Measurements from ENCODE around the gene GARIN5A.

The GARIN5A gene

DNA sequence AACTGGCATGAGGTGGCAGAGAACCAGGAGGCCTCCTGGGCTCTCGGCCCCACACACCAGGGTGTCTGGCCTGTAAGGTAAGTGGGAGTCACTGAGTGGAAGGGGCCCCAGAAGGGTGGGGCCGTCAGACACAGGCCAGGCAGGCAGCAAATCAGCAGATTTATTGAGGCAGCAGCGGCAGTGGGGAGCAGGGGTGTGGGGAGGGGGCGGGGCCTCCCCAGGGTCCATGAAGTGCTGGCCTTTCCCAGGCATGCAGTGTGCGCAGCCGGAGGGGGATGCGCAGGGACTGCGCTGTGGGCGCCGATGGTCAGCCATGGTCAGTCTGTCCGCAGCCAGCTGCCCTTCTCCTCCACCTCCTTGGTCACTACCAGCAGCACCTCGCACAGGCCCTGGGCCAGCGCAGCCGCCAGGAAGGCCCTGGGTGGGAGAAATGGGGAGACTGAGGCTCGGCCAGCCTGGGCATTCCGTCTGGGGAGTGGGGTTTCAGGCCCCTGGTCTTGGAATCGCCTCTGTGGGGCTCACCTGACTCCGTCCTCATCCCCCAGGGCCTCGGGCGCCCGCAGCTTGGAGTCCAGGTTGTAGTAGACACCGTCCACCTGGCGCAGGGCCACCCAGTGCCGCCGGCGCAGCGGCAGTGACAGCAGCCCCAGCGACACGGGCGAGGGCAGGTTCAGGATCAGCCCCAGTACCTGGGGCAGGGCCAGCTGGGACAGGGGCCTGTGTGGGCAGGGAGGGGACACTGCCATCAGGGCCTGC lies 29.4 kb upstream of the GARIN5A start:
- H3K79me2 ChIP-seq (ENCODE audit: control insufficient read depth, low read length): peaks cover 3% of the 10 kb centered on the region; the same call in 1 of the 2 replicates
- TF ChIP-seq, protein P1, sequence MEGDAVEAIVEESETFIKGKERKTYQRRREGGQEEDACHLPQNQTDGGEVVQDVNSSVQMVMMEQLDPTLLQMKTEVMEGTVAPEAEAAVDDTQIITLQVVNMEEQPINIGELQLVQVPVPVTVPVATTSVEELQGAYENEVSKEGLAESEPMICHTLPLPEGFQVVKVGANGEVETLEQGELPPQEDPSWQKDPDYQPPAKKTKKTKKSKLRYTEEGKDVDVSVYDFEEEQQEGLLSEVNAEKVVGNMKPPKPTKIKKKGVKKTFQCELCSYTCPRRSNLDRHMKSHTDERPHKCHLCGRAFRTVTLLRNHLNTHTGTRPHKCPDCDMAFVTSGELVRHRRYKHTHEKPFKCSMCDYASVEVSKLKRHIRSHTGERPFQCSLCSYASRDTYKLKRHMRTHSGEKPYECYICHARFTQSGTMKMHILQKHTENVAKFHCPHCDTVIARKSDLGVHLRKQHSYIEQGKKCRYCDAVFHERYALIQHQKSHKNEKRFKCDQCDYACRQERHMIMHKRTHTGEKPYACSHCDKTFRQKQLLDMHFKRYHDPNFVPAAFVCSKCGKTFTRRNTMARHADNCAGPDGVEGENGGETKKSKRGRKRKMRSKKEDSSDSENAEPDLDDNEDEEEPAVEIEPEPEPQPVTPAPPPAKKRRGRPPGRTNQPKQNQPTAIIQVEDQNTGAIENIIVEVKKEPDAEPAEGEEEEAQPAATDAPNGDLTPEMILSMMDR (IDR thresholded peaks at IDR 0.05; ENCODE audit: low read depth, low read length, poor library complexity, severe bottlenecking): no peak
- no peak for TF ChIP-seq EZH2phosphoT487 (IDR thresholded peaks at IDR 0.05; ENCODE audit: borderline replicate concordance, low read length)
- peaks cover 7% of the 10 kb centered on the region for H3K4me1 ChIP-seq (ENCODE audit: control insufficient read depth, low read length)
- H3K9me2 ChIP-seq (replicated peaks; ENCODE audit: control insufficient read depth, low read length): no peaks in the 10 kb centered on the region
- H3K27ac ChIP-seq (ENCODE audit: low read depth, low read length): no peak overlapping the region
- H3K36me3 ChIP-seq (ENCODE audit: control insufficient read depth, low read length): no peaks in the 10 kb centered on the region
- no peaks in the 10 kb centered on the region for H3K27me3 ChIP-seq (ENCODE audit: control insufficient read depth, low read length)
- H3K9me3 ChIP-seq (ENCODE audit: control insufficient read depth, insufficient read depth, low read length): no peaks in the 10 kb centered on the region
- no peak overlapping the region for H3K4me3 ChIP-seq (ENCODE audit: low read length)
- no peaks in the 10 kb centered on the region for H4K20me1 ChIP-seq (ENCODE audit: control insufficient read depth, insufficient read depth, low read depth, low read length)
- no peaks in the 10 kb centered on the region for H3F3A ChIP-seq (ENCODE audit: control insufficient read depth, insufficient read depth)
- H3K4me2 ChIP-seq (ENCODE audit: low read length): no peak overlapping the region

DNA sequence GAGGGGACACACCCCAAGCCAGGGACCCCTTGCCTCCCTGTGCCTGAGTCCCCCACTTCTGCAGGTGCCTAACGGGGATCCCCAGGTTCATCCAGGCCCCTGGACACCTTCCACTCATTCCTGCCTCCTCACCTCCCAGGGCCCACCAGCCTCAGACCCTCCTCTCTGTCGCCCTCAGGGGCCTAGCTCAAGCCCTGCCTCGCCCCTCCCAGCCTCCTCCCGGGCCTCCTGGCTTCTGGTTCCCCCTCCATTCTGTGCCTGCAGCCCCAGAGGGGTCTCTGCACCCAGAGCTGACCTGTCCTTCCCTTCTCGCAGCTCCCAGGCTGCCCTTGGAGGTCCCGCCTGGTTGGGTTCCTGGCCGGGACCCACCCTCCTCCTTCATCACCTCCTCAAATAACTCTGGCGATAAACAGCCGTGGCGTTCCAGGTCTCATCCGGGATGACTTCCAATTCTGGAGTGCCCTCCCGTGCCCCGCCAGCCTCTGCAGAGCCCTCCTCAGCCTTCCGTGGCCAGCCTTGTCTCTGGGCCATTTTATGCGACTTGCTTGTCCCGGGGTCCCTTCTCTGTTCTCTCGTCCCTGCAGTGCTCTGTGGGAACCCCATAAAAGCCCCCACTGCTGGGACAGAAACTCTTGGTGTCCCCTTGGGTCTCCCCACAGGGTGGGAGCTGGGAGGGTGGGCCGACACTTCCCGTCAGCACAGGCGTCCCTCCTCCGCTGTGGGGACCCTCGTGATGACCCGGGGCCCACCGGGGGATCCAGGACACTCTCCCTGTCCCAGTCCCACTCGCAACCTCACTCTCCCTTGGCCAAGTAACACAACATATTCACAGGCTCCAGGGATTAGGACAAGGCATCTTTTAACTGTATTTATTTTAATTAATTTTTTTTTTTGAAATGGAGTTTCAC lies 25.2 kb upstream of the GARIN5A start:
- no peaks in the 10 kb centered on the region for H3K36me3 ChIP-seq (ENCODE audit: control insufficient read depth, low read length)
- no peaks in the 10 kb centered on the region for H3K9me3 ChIP-seq (ENCODE audit: control insufficient read depth, insufficient read depth, low read length)
- peaks cover 4% of the 10 kb centered on the region; the same call in 1 of the 2 replicates for H3K4me1 ChIP-seq (ENCODE audit: control insufficient read depth, low read length)
- no peaks in the 10 kb centered on the region for H3K27me3 ChIP-seq (ENCODE audit: control insufficient read depth, low read length)
- TF ChIP-seq, protein P1 (IDR thresholded peaks at IDR 0.05; ENCODE audit: low read depth, low read length, poor library complexity, severe bottlenecking): no peak
- TF ChIP-seq EZH2phosphoT487 (IDR thresholded peaks at IDR 0.05; ENCODE audit: borderline replicate concordance, low read length): no peak
- H3F3A ChIP-seq (ENCODE audit: control insufficient read depth, insufficient read depth): no peaks in the 10 kb centered on the region
- H3K27ac ChIP-seq (ENCODE audit: low read depth, low read length): no peak overlapping the region
- H3K79me2 ChIP-seq (ENCODE audit: control insufficient read depth, low read length): no peaks in the 10 kb centered on the region
- H4K20me1 ChIP-seq (ENCODE audit: control insufficient read depth, insufficient read depth, low read depth, low read length): no peaks in the 10 kb centered on the region
- no peak overlapping the region for H3K4me2 ChIP-seq (ENCODE audit: low read length)
- H3K4me3 ChIP-seq (ENCODE audit: low read length): no peak overlapping the region
- no peaks in the 10 kb centered on the region for H3K9me2 ChIP-seq (replicated peaks; ENCODE audit: control insufficient read depth, low read length)

DNA sequence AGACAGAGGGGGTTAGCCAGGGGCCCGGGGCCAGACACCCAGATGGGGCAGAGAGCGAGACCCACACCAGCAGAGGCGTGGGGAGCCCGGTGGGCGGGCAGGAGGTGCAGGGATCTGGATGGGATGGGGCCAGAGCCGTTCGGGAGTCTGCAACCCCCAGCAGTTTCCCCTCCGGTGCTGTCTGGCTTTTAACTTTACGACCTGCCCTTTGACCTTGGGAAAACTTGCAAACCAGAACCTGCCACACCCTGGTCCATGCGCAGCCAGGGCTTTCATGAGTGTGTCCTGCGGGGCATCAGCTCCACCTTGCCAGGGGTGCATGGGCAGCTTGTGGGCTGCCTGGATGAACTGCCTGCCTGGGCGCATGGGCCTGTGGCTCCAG lies 24.5 kb upstream of the GARIN5A start:
- peaks cover 4% of the 10 kb centered on the region; the same call in 1 of the 2 replicates for H3K4me1 ChIP-seq (ENCODE audit: control insufficient read depth, low read length)
- H3K79me2 ChIP-seq (ENCODE audit: control insufficient read depth, low read length): no peaks in the 10 kb centered on the region
- no peaks in the 10 kb centered on the region for H3F3A ChIP-seq (ENCODE audit: control insufficient read depth, insufficient read depth)
- no peak for TF ChIP-seq EZH2phosphoT487 (IDR thresholded peaks at IDR 0.05; ENCODE audit: borderline replicate concordance, low read length)
- TF ChIP-seq, protein P1 (IDR thresholded peaks at IDR 0.05; ENCODE audit: low read depth, low read length, poor library complexity, severe bottlenecking): no peak
- H3K27me3 ChIP-seq (ENCODE audit: control insufficient read depth, low read length): no peaks in the 10 kb centered on the region
- no peak overlapping the region for H3K4me2 ChIP-seq (ENCODE audit: low read length)
- H3K27ac ChIP-seq (ENCODE audit: low read depth, low read length): no peak overlapping the region
- H3K9me2 ChIP-seq (replicated peaks; ENCODE audit: control insufficient read depth, low read length): no peaks in the 10 kb centered on the region
- no peak overlapping the region for H3K4me3 ChIP-seq (ENCODE audit: low read length)
- no peaks in the 10 kb centered on the region for H4K20me1 ChIP-seq (ENCODE audit: control insufficient read depth, insufficient read depth, low read depth, low read length)
- no peaks in the 10 kb centered on the region for H3K36me3 ChIP-seq (ENCODE audit: control insufficient read depth, low read length)
- H3K9me3 ChIP-seq (ENCODE audit: control insufficient read depth, insufficient read depth, low read length): no peaks in the 10 kb centered on the region

Data from DOHH2 (cell line).